WTC11 (cell line): ENCODE measurements around the gene PRR22.

ENCODE experiments used
- ATF3 ChIP-seq: sonication (generic); formaldehyde crosslinking; conservative IDR thresholded peaks from 2 replicates; pipeline ENCODE4 v1.8.1; 2022; ENCODE audit warnings: mild to moderate bottlenecking, missing genetic modification reagents
- CREB1 ChIP-seq: sonication (generic); formaldehyde crosslinking; IDR thresholded peaks from 2 replicates; pipeline ENCODE4 v1.8.0; 2023; ENCODE audit warnings: mild to moderate bottlenecking, missing genetic modification reagents
- CTCF ChIP-seq: fragments of 200-600 bp; IDR thresholded peaks from 2 replicates; pipeline ENCODE4 v1.8.0; 2022; ENCODE audit warnings: antibody characterized with exemption
- NR1H2 ChIP-seq: sonication (generic); formaldehyde crosslinking; IDR thresholded peaks from 2 replicates; pipeline ENCODE4 v1.9.0; 2021; ENCODE audit warnings: mild to moderate bottlenecking, moderate library complexity, missing genetic modification reagents
- NR2C2 ChIP-seq: sonication (generic); formaldehyde crosslinking; IDR thresholded peaks from 2 replicates; pipeline ENCODE4 v1.8.0; 2022; ENCODE audit warnings: mild to moderate bottlenecking, missing genetic modification reagents
- NR3C1 ChIP-seq: sonication (generic); formaldehyde crosslinking; conservative IDR thresholded peaks from 2 replicates; pipeline ENCODE4 v1.8.1; 2023; ENCODE audit warnings: low read depth, mild to moderate bottlenecking, missing genetic modification reagents
- OVOL2 ChIP-seq: fragments of 250-450 bp; sonication (Bioruptor Pico); IDR thresholded peaks from 2 replicates; pipeline ENCODE4 v1.9.0; 2021; ENCODE audit warnings: mild to moderate bottlenecking, borderline replicate concordance
- PRRX2 ChIP-seq: fragments of 250-450 bp; sonication (Bioruptor Pico); IDR thresholded peaks from 2 replicates; pipeline ENCODE4 v1.8.0; 2021; ENCODE audit warnings: mild to moderate bottlenecking
- USF2 ChIP-seq: sonication (generic); formaldehyde crosslinking; IDR thresholded peaks from 2 replicates; pipeline ENCODE4 v1.8.1; 2023; ENCODE audit warnings: mild to moderate bottlenecking, missing genetic modification reagents, moderate library complexity

- no peak for TF ChIP-seq USF2
- TF ChIP-seq OVOL2 (CRISPR knock-in tag), result no peak
- no peak for TF ChIP-seq CTCF
- TF ChIP-seq CREB1, result no peak
- TF ChIP-seq ATF3 (CRISPR knock-in tag), result no peak
- TF ChIP-seq NR1H2 (CRISPR knock-in tag), result no peak
- no peak for TF ChIP-seq NR2C2 (CRISPR knock-in tag)
- no peak for TF ChIP-seq PRRX2 (CRISPR knock-in tag)
- no peak for TF ChIP-seq NR3C1
Observed at GRCh38 chr19:5784581-5785147, at the start of gene PRR22.
